K562 (cell line): ENCODE measurements around the gene EEF1A2.

ENCODE experiments used
- ARNT ChIP-seq, 2 experiments: fragments of 450-650 bp; IDR thresholded peaks; 2 replicates each; pipeline ENCODE4 v1.6.1; 2016; ENCODE audit warnings: mild to moderate bottlenecking in 1 of 2
- ATF3 ChIP-seq, 2 experiments: fragments of 450-650 bp in 1 of 2; sonication (generic) in 1 of 2; formaldehyde crosslinking in 1 of 2; IDR thresholded peaks in 1 of 2; conservative IDR thresholded peaks in 1 of 2; 2 replicates each; pipeline versions ENCODE4 v1.6.1 to v1.8.1; 2016 to 2023; ENCODE audit warnings: mild to moderate bottlenecking in 2 of 2, moderate library complexity in 2 of 2, inconsistent platforms in 1 of 2, missing genetic modification reagents in 1 of 2
- CTCF ChIP-seq, 3 experiments: IDR thresholded peaks in 2 of 3; conservative IDR thresholded peaks in 1 of 3; 2 replicates each; pipeline ENCODE4 v1.5.1; 2011 to 2012; ENCODE audit warnings: low read length in 3 of 3, mild to moderate bottlenecking in 3 of 3, control low read depth in 2 of 3, improper control_type of control experiment in 1 of 3, inconsistent platforms in 1 of 3, low read depth in 1 of 3, mixed read lengths in 1 of 3, moderate library complexity in 1 of 3; ENCODE audit not compliant: insufficient read depth in 2 of 3
- DPF2 ChIP-seq: fragments of 450-650 bp; IDR thresholded peaks from 2 replicates; pipeline ENCODE4 v1.6.1; 2016
- KDM4B ChIP-seq, 2 experiments: fragments of 450-650 bp in 1 of 2; sonication (generic) in 1 of 2; IDR thresholded peaks; 2 replicates each; pipeline ENCODE4 v1.6.1; 2016 to 2017; ENCODE audit warnings: borderline replicate concordance in 2 of 2, antibody characterized with exemption in 1 of 2, low read depth in 1 of 2, mild to moderate bottlenecking in 1 of 2
- MAX ChIP-seq: sonication (generic); formaldehyde crosslinking; IDR thresholded peaks from 2 replicates; pipeline ENCODE4 v1.9.0; 2022; ENCODE audit warnings: mild to moderate bottlenecking, missing genetic modification reagents
- NR2C2 ChIP-seq, 2 experiments: fragments of 200-800 bp in 1 of 2; sonication (Bioruptor generic) in 1 of 2; sonication (generic) in 1 of 2; formaldehyde crosslinking in 1 of 2; IDR thresholded peaks; 2 replicates each; pipeline versions ENCODE4 v1.6.1 to v1.8.0; 2016 to 2022; ENCODE audit warnings: mild to moderate bottlenecking in 1 of 2, missing compliant biosample characterization in 1 of 2, missing genetic modification characterization in 1 of 2, missing genetic modification reagents in 1 of 2
- POLR2A ChIP-seq: fragments of 450-650 bp; conservative IDR thresholded peaks from 2 replicates; pipeline ENCODE4 v1.6.1; 2016
- SNRNP70 ChIP-seq: fragments of 200-400 bp; formaldehyde crosslinking; optimal IDR thresholded peaks from 2 replicates; pipeline ENCODE3; 2017; ENCODE audit warnings: low read depth, low read length
- TRIM28 ChIP-seq: fragments of 450-650 bp; IDR thresholded peaks from 2 replicates; pipeline ENCODE4 v1.6.1; 2017

- TF ChIP-seq SNRNP70, result no peak
- no peak for TF ChIP-seq ARNT (IDR thresholded peaks at IDR 0.05)
- TF ChIP-seq CTCF (IDR thresholded peaks at IDR 0.05 in 2 of 3, conservative IDR thresholded peaks at IDR 0.05 in 1 of 3; ENCODE audit: insufficient read depth in 2 of 3, low read depth in 1 of 3, low read length in 3 of 3), result no peak
- TF ChIP-seq TRIM28, result no peak
- TF ChIP-seq KDM4B (IDR thresholded peaks at IDR 0.05; ENCODE audit: borderline replicate concordance in 2 of 2, low read depth in 1 of 2), result no peak
- no peak for TF ChIP-seq NR2C2 (CRISPR knock-in tag; IDR thresholded peaks at IDR 0.05)
- no peak for TF ChIP-seq NR2C2 (tag; IDR thresholded peaks at IDR 0.05)
- no peak for TF ChIP-seq ATF3 (IDR thresholded peaks at IDR 0.05)
- no peak for TF ChIP-seq ATF3 (CRISPR knock-in tag; conservative IDR thresholded peaks at IDR 0.05)
- no peak for TF ChIP-seq POLR2A
- TF ChIP-seq MAX (CRISPR knock-in tag), result no peak
- TF ChIP-seq DPF2, result no peak
Measured at GRCh38 chr20:63463400-63464288, 35.2 kb downstream of the EEF1A2 start.
